ENCODE data around the gene VAX1.
"Not testable (repeated sequence)": the region's sequence is repeated elsewhere in the genome, so short reads cannot be mapped to it uniquely, and the experiment has no call there.

Gene VAX1

GRCh38 chr10:117137911-117138642, at the start of gene VAX1:
Gene VAX1 (minus strand): TSS chr10:117138270. CDS start chr10:117138056, 214 bp downstream.
- no peak for DNase-seq

- DNase-seq: peak in 1 of 2 experiments; percentile 12
Measured at GRCh38 chr10:117186832-117187615, 49.0 kb upstream of the VAX1 start.

- DNase-seq: not testable (repeated sequence)
Measured at GRCh38 chr10:117185817-117186216, 47.7 kb upstream of the VAX1 start.

- no peak for DNase-seq
Measured at GRCh38 chr10:117184821-117185220, 46.8 kb upstream of the VAX1 start.

GRCh38 chr10:117184296-117184695, 46.2 kb upstream of the VAX1 start:
- no peak for DNase-seq

- DNase-seq: no peak
Measured at GRCh38 chr10:117178190-117178589, 40.1 kb upstream of the VAX1 start.

GRCh38 chr10:117175901-117176534, 37.9 kb upstream of the VAX1 start:
- DNase-seq: peak; percentile 28 to 46

- no peak for DNase-seq
Measured at GRCh38 chr10:117175215-117175900, 37.3 kb upstream of the VAX1 start.

GRCh38 chr10:117174439-117175214, 36.6 kb upstream of the VAX1 start:
- peak; percentile 47 to 71 for DNase-seq

GRCh38 chr10:117170244-117170643, 32.2 kb upstream of the VAX1 start:
- DNase-seq: no peak

GRCh38 chr10:117169480-117169879, 31.4 kb upstream of the VAX1 start:
- no peak for DNase-seq

GRCh38 chr10:117168729-117169128, 30.7 kb upstream of the VAX1 start:
- DNase-seq: no peak

- no peak for DNase-seq
Measured at GRCh38 chr10:117167789-117168674, 30.0 kb upstream of the VAX1 start.

GRCh38 chr10:117167346-117167788, 29.3 kb upstream of the VAX1 start:
- DNase-seq: no peak

GRCh38 chr10:117166418-117167345, 28.6 kb upstream of the VAX1 start:
- no peak for DNase-seq

GRCh38 chr10:117165538-117166417, 27.7 kb upstream of the VAX1 start:
- no peak for DNase-seq

GRCh38 chr10:117164592-117165537, 26.8 kb upstream of the VAX1 start:
- no peak for DNase-seq

Data from AML-193 (cell line).